T47D (cell line): Measurements from ENCODE around the gene ZMPSTE24.

ENCODE experiments used
- DNase-seq, 2 experiments: peaks; one replicate each; pipeline versions ENCODE4 v3.0.0 to v3.0.0-alpha.2; 2011 to 2012; ENCODE audit warnings: low read depth in 1 of 2, low spot score in 1 of 2
- JUND ChIP-seq: IDR thresholded peaks from 2 replicates; pipeline ENCODE4 v1.6.1; 2012; ENCODE audit warnings: low read depth
- in situ Hi-C: cut with HindIII; loops from 2 replicates; pipeline ENCODE4 v1.10.0; 2016; ENCODE audit warnings: low sequenced_read_pairs, low pct_unique_long_range_greater_than_20kb

Gene ZMPSTE24

GRCh38 chr1:40311692-40312091 is 53.7 kb downstream of the ZMPSTE24 start:
- TF ChIP-seq JUND = no peak
- in situ Hi-C loops = no loop called here
- DNase-seq = no peak

- in situ Hi-C loops = no loop called here
- no peak for TF ChIP-seq JUND
- DNase-seq = no peak
Measured at GRCh38 chr1:40312238-40313205, 54.5 kb downstream of the ZMPSTE24 start.

DNA sequence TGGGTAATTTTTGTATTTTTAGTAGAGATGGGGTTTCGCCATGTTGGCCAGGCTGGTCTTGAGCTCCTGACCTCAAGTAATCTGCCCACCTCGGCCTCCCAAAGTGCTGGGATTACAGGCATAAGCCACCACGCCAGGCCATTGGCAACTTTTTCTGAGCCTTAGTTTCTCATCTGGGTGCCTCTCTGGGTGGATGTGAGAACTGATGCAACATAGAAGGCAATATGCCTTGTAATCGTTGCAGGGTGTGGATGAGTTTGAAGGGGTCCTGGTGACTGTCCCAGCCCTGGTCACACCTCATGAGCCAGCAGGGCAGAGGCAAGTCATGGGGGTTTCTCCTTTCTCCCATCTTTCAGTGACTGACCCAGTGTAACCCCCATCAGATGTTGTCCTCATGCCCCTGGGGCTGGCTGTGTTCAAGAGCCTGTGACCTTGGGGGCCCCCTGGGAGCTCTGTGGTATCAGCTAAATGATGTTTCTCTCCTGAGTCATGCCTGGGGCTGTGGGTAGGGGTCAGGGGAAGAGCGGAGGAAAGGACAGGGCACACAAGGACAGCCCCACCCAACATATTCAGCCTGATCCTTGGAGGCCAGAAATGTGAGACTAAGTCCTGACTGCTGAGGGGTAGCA is 55.4 kb downstream of the ZMPSTE24 start:
- no peak for TF ChIP-seq JUND
- no peak for DNase-seq
- in situ Hi-C loops = no loop called here

- TF ChIP-seq JUND = no peak
Measured at GRCh38 chr1:40313958-40314720, 56.1 kb downstream of the ZMPSTE24 start.

DNA sequence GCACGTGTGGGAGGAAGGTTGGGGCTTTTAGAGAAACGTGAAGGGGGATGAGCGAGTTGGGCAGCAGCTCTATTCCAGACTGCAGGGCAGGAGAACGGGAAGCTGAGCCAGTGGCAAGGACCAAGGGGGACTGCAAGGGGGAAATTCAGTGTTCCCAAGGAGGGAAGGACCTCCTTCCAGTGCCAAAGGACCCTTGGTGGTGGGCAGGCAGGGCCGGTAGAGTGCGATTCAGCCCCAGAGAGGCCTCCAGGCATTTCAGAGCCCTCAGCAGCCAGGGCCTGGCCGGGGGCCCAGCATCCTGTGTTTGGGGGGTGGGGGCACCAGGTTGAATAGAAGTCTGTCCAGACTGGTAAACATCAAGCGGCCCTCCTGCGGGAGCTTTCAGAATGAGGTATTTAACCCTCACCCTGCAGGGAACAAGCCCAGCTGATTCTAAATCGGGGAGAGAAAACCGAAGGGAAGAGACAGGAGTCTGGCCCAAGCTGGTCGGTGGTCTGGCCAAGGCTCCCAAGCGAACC is 56.7 kb downstream of the ZMPSTE24 start:
- no peak for DNase-seq
- in situ Hi-C loops = no loop called here

More at GRCh38 chr1:40313958-40314720, 56.1 kb downstream of the ZMPSTE24 start:
- in situ Hi-C loops = no loop called here
- no peak for DNase-seq

DNA sequence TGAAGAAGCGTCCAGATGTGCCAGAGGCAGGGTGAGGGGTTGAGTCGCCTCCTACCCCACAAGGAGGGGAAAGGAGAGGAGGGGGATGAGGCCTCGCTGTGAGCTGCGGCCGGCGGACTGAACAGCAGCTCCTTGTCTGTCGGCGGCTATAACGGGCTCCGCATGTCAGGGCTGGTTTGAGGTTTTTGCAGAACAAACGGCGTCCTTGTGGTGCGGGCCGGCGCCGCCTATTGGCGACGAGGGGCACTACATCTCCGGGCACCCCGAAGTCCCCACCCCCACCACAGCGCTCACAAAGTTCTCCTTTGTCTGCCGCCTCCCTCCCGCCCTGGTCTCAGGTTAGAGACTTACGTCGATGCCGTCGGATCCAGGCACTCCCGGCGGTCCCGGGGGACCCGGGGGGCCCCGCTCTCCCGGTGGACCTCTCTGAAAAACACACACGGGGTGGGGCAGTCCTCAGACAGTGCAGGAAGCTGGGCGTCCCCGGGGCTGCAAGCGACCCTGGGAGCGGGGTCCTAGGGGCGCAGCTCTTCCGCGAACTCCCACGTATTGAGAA is 57.3 kb downstream of the ZMPSTE24 start:
- peak; percentile 50 to 74 for DNase-seq
- in situ Hi-C loops = no loop called here
- no peak for TF ChIP-seq JUND

More for the DNA sequence above, 56.7 kb downstream of the ZMPSTE24 start:
- no peak for TF ChIP-seq JUND

DNA sequence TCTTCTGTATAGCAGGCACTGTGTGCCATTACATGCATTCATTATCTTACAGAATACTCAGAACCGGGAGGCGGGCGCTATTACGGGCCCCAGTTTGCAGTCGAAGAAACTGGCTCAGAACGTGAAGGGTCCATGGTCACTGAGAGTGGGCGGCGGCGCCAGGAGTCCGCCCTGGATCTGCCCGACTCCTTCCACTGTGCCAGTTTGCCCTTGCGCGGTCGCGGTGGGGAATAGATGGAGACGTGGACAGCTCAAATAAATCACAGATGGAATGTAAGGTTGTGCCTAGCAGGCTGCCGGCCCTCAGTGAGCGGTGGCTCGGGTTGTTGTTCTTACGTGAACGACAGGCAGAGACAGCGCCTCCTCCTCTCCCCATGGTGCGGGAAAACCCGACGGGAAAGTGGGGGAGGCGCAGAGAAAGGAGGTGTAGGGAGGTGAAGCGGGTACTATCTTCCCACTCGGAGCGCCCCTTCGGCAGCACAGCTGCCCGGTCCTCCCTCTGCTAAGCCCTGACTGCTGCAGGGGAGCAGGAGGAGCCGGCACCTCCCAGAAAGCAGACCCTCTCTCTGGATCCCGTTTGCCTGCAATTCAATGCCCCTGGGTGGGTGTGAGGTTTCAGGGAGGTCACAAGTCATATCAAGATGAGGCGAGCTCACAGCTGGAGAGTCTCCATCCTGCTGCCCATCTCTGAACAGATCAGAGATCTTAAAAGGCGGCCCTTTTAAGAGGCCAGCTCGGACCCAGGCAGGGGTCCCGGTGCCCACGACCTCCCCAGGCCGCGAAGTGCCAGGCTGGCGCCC is 58.0 kb downstream of the ZMPSTE24 start:
- in situ Hi-C loops = no loop called here
- TF ChIP-seq JUND = no peak
- no peak for DNase-seq

DNA sequence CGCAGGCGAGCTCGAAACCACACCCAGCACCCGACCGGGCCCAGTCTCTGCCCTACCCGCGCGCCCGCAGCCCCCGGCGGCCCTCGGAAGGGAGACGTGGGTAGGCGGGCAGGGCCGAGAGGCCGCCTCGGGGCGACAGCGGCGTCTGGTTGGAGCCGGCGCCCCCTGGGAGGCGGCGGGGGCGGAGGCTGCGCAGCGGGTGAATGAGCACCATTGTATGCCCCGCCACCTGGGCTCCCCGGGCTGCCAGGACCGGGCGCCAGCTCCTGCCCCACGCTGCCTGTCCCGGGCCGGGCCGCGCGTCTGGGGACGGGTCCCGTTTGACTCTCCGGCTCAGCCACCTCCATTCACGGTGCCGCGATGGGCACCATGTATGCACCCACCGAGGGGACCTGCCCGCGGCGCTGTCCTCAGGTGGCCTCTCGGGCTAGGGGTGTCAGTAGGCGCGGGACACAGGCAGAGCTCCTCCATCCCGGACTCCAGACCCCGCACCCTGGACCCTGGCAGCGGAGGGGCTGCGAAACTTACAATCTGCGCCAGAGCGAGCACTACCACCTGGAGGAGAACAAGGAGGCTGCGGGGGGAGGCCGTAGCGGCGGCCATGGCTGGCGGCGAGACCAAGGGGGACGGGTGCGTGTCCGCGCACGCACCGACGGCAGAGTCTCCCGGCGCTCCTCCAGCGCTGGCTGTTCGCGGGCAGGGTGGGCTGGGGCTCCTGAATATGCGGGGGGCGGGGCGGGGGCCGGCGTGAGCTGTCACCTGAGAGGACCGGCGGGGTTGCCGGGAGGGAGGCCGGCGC is 58.8 kb downstream of the ZMPSTE24 start, which contains the start of gene COL9A2:
TSS of gene COL9A2 (minus strand) at position 692 of the 799 bp plus-strand sequence. CDS start at position 603, 89 bp downstream.
- in situ Hi-C loops = no loop called here
- peak; percentile 33 to 56 for DNase-seq
- TF ChIP-seq JUND = no peak

DNA sequence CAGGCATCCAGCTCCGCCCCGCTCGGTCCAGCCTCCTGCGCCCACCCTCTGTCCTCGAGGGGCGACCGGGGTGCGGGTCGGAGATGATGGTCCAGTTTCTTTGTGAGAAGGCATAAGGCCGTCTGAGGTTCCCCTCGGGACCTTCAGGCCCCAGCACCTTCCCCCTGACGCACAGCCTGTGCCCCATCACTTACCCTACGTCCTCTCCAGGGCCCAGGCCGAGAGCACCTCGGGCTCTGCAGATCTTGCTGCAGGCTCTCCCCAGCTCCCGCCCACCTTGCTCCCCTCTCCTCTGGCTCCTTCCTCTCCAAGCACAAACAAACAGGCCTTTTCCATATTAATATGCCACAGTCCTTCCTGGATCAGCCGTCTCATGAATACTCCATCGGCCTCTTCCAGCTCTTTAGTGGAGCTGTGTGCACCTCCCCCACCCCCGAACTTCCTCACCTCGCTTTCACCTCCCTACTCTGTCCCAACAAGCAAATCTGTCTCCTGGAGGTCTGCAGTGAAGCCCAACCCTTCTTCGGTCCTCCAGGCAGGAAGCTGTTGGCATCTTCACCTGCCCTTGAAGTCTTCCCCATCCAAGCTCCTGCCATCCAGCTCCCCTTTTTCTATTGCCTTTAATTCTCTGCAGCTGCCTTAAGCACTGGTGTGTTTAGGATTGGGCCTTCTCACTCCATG is 59.5 kb downstream of the ZMPSTE24 start:
- in situ Hi-C loops = no loop called here
- no peak for TF ChIP-seq JUND
- no peak for DNase-seq

- TF ChIP-seq JUND = no peak
- DNase-seq = no peak
- in situ Hi-C loops = no loop called here
Measured at GRCh38 chr1:40318476-40318875, 60.4 kb downstream of the ZMPSTE24 start.
